Ascending aorta (tissue), 2 donors: ENCODE data around the gene IL18RAP. TPM values are rescaled to one million over a fixed set of nuclear protein-coding genes. Genes with fewer than 3 reads are reported as not detected.

Experiments
- DNase-seq, 2 donors: peaks; one replicate each; pipeline ENCODE4 v3.0.0-alpha.2; 2019; ENCODE audit warnings: low spot score in 2 of 2
- H3K27ac ChIP-seq, 2 donors: fragments of 200-600 bp; sonication (generic); one replicate each; pipeline ENCODE4 v1.5.1; 2016 to 2017; ENCODE audit warnings: mild to moderate bottlenecking in 1 of 2
- H3K27me3 ChIP-seq: fragments of 200-600 bp; sonication (generic); one replicate; pipeline ENCODE4 v1.5.1; 2017
- H3K36me3 ChIP-seq, 2 donors: fragments of 200-600 bp; sonication (generic); one replicate each; pipeline ENCODE4 v1.5.1; 2016
- H3K4me1 ChIP-seq, 2 donors: fragments of 200-600 bp; sonication (generic); one replicate each; pipeline ENCODE4 v1.5.1; 2016 to 2017; ENCODE audit warnings: mild to moderate bottlenecking in 1 of 2
- H3K4me3 ChIP-seq, 2 donors: fragments of 200-600 bp; sonication (generic); one replicate each; pipeline ENCODE4 v1.5.1; 2016 to 2017; ENCODE audit warnings: mild to moderate bottlenecking in 1 of 2
- H3K9me3 ChIP-seq, 2 donors: fragments of 200-600 bp; sonication (generic); one replicate each; pipeline ENCODE4 v1.5.1; 2016
- CTCF ChIP-seq, 3 experiments: fragments of 200-600 bp in 2 of 3; fragments of 450-650 bp in 1 of 3; sonication (generic) in 2 of 3; IDR thresholded peaks; one replicate each; pipeline ENCODE4 v1.5.1; 2016 to 2019; ENCODE audit warnings: antibody characterized with exemption in 3 of 3, mild to moderate bottlenecking in 1 of 3, moderate library complexity in 1 of 3
- intact Hi-C: fragments of 100-400 bp; cut with DNase I; formaldehyde crosslinking; loops from one replicate; pipeline ENCODE4 v1.15.1; 2023
- total RNA-seq: library from RNA; depleted of rRNA; stranded (reverse); fragments of >200 nt; gene quantifications from one replicate; pipeline ENCODE4 v1.1.0, GENCODE V29; 2016

IL18RAP gene
- total RNA-seq = 0.11 TPM

- no peak within 1 kb of the TSS for H3K27ac ChIP-seq
- H3K36me3 ChIP-seq = no peaks in the 10 kb centered on the region
- no peak for TF ChIP-seq CTCF (IDR thresholded peaks at IDR 0.05)
- H3K4me1 ChIP-seq = no peaks in the 10 kb centered on the region
- intact Hi-C loops = no loop called here
- H3K4me3 ChIP-seq = no peak within 1 kb of the TSS
- no peak for DNase-seq
- no peaks in the 10 kb centered on the region for H3K27me3 ChIP-seq
- H3K9me3 ChIP-seq = no peaks in the 10 kb centered on the region
These were observed at the start of gene IL18RAP for GRCh38 chr2:102422910-102423309. Gene IL18RAP, plus strand, starts transcription at chr2:102423160. Its CDS starts 118 bp downstream, at chr2:102423278.

- Histone ChIP-seq H3K4me1 (no peaks in the 10 kb centered on the region), H3K36me3 (no peaks in the 10 kb centered on the region), H3K4me3 (no peak overlapping the region), H3K27ac (no peak overlapping the region), H3K9me3 (no peaks in the 10 kb centered on the region), H3K27me3 (no peaks in the 10 kb centered on the region)
- no peak for DNase-seq
- intact Hi-C loops = no loop called here
- no peak for TF ChIP-seq CTCF (IDR thresholded peaks at IDR 0.05)
These were observed 46.8 kb upstream of the IL18RAP start for GRCh38 chr2:102376052-102376591.

- Histone ChIP-seq H3K27me3 (no peaks in the 10 kb centered on the region), H3K27ac (no peak overlapping the region), H3K9me3 (peaks cover 0 to 22% of the 10 kb centered on the region in 2 donors), H3K4me3 (no peak overlapping the region), H3K36me3 (no peaks in the 10 kb centered on the region), H3K4me1 (no peaks in the 10 kb centered on the region)
- DNase-seq = no peak
- intact Hi-C loops = no loop called here
- TF ChIP-seq CTCF (IDR thresholded peaks at IDR 0.05) = no peak
These were observed 39.2 kb upstream of the IL18RAP start for GRCh38 chr2:102383722-102384121.

GRCh38 chr2:102385522-102385921 lies 37.4 kb upstream of the IL18RAP start:
- no peak for DNase-seq
- Histone ChIP-seq H3K27me3 (no peaks in the 10 kb centered on the region), H3K27ac (no peak overlapping the region), H3K4me3 (no peak overlapping the region), H3K4me1 (no peaks in the 10 kb centered on the region), H3K36me3 (no peaks in the 10 kb centered on the region), H3K9me3 (peaks cover 0 to 22% of the 10 kb centered on the region in 2 donors)
- TF ChIP-seq CTCF (IDR thresholded peaks at IDR 0.05) = no peak
- intact Hi-C loops = no loop called here

GRCh38 chr2:102386004-102386403 lies 37.0 kb upstream of the IL18RAP start:
- H3K9me3 ChIP-seq = peaks cover 0 to 22% of the 10 kb centered on the region in 2 donors
- H3K27me3 ChIP-seq = no peaks in the 10 kb centered on the region
- no peak overlapping the region for H3K27ac ChIP-seq
- no peaks in the 10 kb centered on the region for H3K36me3 ChIP-seq
- intact Hi-C loops = no loop called here
- no peak for TF ChIP-seq CTCF (IDR thresholded peaks at IDR 0.05)
- H3K4me1 ChIP-seq = no peaks in the 10 kb centered on the region
- no peak for DNase-seq
- no peak overlapping the region for H3K4me3 ChIP-seq
